Esophagus muscularis mucosa (tissue), 3 donors: ENCODE measurements around the gene THAP12.

Experiments
- POLR2AphosphoS5 ChIP-seq, 2 donors: sonication (generic); formaldehyde crosslinking; IDR thresholded peaks; one replicate each; pipeline ENCODE4 v1.6.1; 2017; ENCODE audit warnings: antibody characterized with exemption in 2 of 2
- TF ChIP-seq, protein P1 (sequence below), 3 experiments: fragments of 200-600 bp in 2 of 3; fragments of 450-650 bp in 1 of 3; sonication (generic) in 2 of 3; IDR thresholded peaks; one replicate each; pipeline ENCODE4 v1.5.1; 2017 to 2019; ENCODE audit warnings: antibody characterized with exemption in 3 of 3, mild to moderate bottlenecking in 2 of 3, moderate library complexity in 1 of 3

DNA sequence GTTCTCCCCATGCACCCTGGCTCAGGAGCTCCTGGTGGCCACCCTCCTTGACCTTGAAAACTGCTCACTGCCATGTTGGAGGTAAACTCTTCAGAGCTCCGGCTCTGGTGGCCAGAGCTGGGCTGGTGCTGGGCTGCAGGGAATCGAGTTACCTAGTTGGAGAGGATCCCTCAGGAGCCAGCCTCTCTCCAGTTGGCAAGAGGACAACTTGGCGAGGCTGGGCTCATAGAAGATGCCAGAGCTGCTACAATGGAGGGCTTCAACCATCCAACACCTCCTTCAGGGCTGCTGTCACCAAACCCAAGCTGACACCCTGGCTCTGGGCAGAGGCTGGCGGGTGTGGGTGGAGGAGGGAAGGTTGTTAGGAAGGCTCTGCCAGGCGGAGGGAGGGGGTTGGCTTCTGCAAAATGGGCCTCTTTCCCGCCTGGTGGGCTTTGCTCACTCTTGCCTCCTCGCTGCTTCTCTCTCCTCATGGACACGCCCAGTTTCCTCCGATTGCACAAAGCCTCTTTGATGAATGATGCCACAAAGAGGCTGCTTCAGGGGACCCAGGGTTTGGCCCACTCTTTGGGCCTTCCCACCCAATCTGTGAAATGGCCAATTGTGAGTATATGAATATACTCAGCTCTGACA lies 53.1 kb downstream of the THAP12 start:
- TF ChIP-seq POLR2AphosphoS5 (IDR thresholded peaks at IDR 0.05), result no peak
- TF ChIP-seq, protein P1, sequence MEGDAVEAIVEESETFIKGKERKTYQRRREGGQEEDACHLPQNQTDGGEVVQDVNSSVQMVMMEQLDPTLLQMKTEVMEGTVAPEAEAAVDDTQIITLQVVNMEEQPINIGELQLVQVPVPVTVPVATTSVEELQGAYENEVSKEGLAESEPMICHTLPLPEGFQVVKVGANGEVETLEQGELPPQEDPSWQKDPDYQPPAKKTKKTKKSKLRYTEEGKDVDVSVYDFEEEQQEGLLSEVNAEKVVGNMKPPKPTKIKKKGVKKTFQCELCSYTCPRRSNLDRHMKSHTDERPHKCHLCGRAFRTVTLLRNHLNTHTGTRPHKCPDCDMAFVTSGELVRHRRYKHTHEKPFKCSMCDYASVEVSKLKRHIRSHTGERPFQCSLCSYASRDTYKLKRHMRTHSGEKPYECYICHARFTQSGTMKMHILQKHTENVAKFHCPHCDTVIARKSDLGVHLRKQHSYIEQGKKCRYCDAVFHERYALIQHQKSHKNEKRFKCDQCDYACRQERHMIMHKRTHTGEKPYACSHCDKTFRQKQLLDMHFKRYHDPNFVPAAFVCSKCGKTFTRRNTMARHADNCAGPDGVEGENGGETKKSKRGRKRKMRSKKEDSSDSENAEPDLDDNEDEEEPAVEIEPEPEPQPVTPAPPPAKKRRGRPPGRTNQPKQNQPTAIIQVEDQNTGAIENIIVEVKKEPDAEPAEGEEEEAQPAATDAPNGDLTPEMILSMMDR (IDR thresholded peaks at IDR 0.05), result no peak
